ENCODE data around the gene ANKRD18A.

The ANKRD18A gene

GRCh38 chr9:38526591-38526990 is 93.8 kb downstream of the ANKRD18A start:
- no peak for DNase-seq

- DNase-seq = no peak
Measured at GRCh38 chr9:38523121-38523520, 97.3 kb downstream of the ANKRD18A start.

GRCh38 chr9:38521762-38522161 is 98.6 kb downstream of the ANKRD18A start:
- no peak for DNase-seq

Measured in activated effector memory CD4-positive, alpha-beta T cell treated with Interleukin-2 at 50 U/mL for 16 hours (primary cell).